Fibroblast of lung (primary cell): ENCODE results near the gene DLK1. TPM values are rescaled to one million over a fixed set of nuclear protein-coding genes. Genes with fewer than 3 reads are reported as not detected.

ENCODE experiments used
- DNase-seq, 2 donors: peaks; one replicate each; pipeline versions ENCODE4 v3.0.0 to v3.0.0-alpha.2; 2010; ENCODE audit warnings: low read depth in 2 of 2
- H2AFZ ChIP-seq: 2 replicates; pipeline ENCODE4 v1.5.1; 2012; ENCODE audit warnings: low read length, control low read depth, inconsistent platforms
- H3K27ac ChIP-seq: 2 replicates; pipeline ENCODE4 v1.5.1; 2011; ENCODE audit warnings: low read length, control low read depth; ENCODE audit not compliant: insufficient read depth
- H3K27me3 ChIP-seq: 2 replicates; pipeline ENCODE4 v1.5.1; 2011; ENCODE audit warnings: mild to moderate bottlenecking, low read length; ENCODE audit not compliant: control insufficient read depth, insufficient read depth
- H3K36me3 ChIP-seq: 2 replicates; pipeline ENCODE4 v1.5.1; 2011; ENCODE audit warnings: low read length; ENCODE audit not compliant: control insufficient read depth, insufficient read depth
- H3K4me1 ChIP-seq: 2 replicates; pipeline ENCODE4 v1.5.1; 2011; ENCODE audit warnings: low read length; ENCODE audit not compliant: control insufficient read depth, insufficient read depth; ENCODE audit errors: extremely low read depth
- H3K4me2 ChIP-seq: 2 replicates; pipeline ENCODE4 v1.5.1; 2011; ENCODE audit warnings: low read length, control low read depth; ENCODE audit not compliant: insufficient read depth; ENCODE audit errors: extremely low read depth
- H3K4me3 ChIP-seq, 4 experiments: fragments of 200-600 bp in 1 of 4; sonication (generic) in 1 of 4; replicated peaks in 1 of 4; 2 replicates each; pipeline ENCODE4 v1.5.1; 2011 to 2016; ENCODE audit warnings: low read length in 4 of 4, low read depth in 3 of 4, mild to moderate bottlenecking in 3 of 4, control low read depth in 2 of 4, inconsistent platforms in 1 of 4, mixed read lengths in 1 of 4; ENCODE audit not compliant: insufficient read depth in 1 of 4; ENCODE audit errors: control extremely low read depth in 1 of 4
- H3K79me2 ChIP-seq: 2 replicates; pipeline ENCODE4 v1.5.1; 2012; ENCODE audit warnings: mild to moderate bottlenecking, low read length, inconsistent platforms; ENCODE audit not compliant: control insufficient read depth, insufficient read depth
- H3K9ac ChIP-seq: 2 replicates; pipeline ENCODE4 v1.5.1; 2011; ENCODE audit warnings: mild to moderate bottlenecking, low read length, control low read depth; ENCODE audit not compliant: insufficient read depth
- H3K9me3 ChIP-seq: 2 replicates; pipeline ENCODE4 v1.5.1; 2012; ENCODE audit warnings: low read depth, low read length; ENCODE audit not compliant: control insufficient read depth, insufficient read depth
- H4K20me1 ChIP-seq: 2 replicates; pipeline ENCODE4 v1.5.1; 2011; ENCODE audit warnings: low read length; ENCODE audit not compliant: control insufficient read depth, insufficient read depth; ENCODE audit errors: extremely low read depth
- EZH2 ChIP-seq: IDR thresholded peaks from 2 replicates; pipeline ENCODE4 v1.5.1; 2012; ENCODE audit warnings: low read length, control low read depth, mild to moderate bottlenecking; ENCODE audit errors: missing control alignments
- polyA plus RNA-seq, 2 donors: library from polyadenylated mRNA; depleted of rRNA in 1 of 2; stranded (reverse) in 1 of 2; unstranded in 1 of 2; fragments of >200 nt; gene quantifications; 2 replicates each; pipeline ENCODE4 v1.2.1, GENCODE V29; 2011 to 2012; ENCODE audit warnings: missing spikeins in 1 of 2
- total RNA-seq: library from RNA; depleted of rRNA; stranded (reverse); fragments of >200 nt; gene quantifications from 2 replicates; pipeline ENCODE4 v1.2.1, GENCODE V29; 2014
- TF ChIP-seq, protein P1 (sequence below), 2 donors: IDR thresholded peaks in 1 of 2; conservative IDR thresholded peaks in 1 of 2; 1 replicate in 1 of 2; 2 replicates in 1 of 2; pipeline ENCODE4 v1.5.1; 2011 to 2012; ENCODE audit warnings: low read length in 2 of 2, control low read depth in 1 of 2, inconsistent platforms in 1 of 2, low read depth in 1 of 2, mild to moderate bottlenecking in 1 of 2

DLK1 gene
- total and polyA plus RNA-seq, 2 donors (not counting 1 experiment from before 2014, with no cell fraction given) = not detected

GRCh38 chr14:100706860-100707259 lies 19.8 kb upstream of the DLK1 start:
- Histone ChIP-seq H3K9me3 (no peaks in the 10 kb centered on the region), H3K79me2 (no peaks in the 10 kb centered on the region), H4K20me1 (no peaks in the 10 kb centered on the region), H3K36me3 (no peaks in the 10 kb centered on the region), H3K27me3 (peaks cover 3% of the 10 kb centered on the region), H3K27ac (no peak overlapping the region), H2AFZ (no peak overlapping the region), H3K4me1 (no peaks in the 10 kb centered on the region), H3K4me3 (no peak overlapping the region), H3K9ac (no peak overlapping the region), H3K4me2 (no peak overlapping the region)
- DNase-seq = no peak
- TF ChIP-seq, protein P1, sequence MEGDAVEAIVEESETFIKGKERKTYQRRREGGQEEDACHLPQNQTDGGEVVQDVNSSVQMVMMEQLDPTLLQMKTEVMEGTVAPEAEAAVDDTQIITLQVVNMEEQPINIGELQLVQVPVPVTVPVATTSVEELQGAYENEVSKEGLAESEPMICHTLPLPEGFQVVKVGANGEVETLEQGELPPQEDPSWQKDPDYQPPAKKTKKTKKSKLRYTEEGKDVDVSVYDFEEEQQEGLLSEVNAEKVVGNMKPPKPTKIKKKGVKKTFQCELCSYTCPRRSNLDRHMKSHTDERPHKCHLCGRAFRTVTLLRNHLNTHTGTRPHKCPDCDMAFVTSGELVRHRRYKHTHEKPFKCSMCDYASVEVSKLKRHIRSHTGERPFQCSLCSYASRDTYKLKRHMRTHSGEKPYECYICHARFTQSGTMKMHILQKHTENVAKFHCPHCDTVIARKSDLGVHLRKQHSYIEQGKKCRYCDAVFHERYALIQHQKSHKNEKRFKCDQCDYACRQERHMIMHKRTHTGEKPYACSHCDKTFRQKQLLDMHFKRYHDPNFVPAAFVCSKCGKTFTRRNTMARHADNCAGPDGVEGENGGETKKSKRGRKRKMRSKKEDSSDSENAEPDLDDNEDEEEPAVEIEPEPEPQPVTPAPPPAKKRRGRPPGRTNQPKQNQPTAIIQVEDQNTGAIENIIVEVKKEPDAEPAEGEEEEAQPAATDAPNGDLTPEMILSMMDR (conservative IDR thresholded peaks at IDR 0.05 in 1 of 2, IDR thresholded peaks at IDR 0.05 in 1 of 2; ENCODE audit: low read depth in 1 of 2, low read length in 2 of 2) = no peak
- no peak for TF ChIP-seq EZH2

- H3K27ac ChIP-seq = no peak overlapping the region
- no peak overlapping the region for H3K9ac ChIP-seq
- DNase-seq = peak in 1 of 2 donors; percentile 74
- TF ChIP-seq, protein P1 (conservative IDR thresholded peaks at IDR 0.05 in 1 of 2, IDR thresholded peaks at IDR 0.05 in 1 of 2; ENCODE audit: low read depth in 1 of 2, low read length in 2 of 2) = no peak
- H4K20me1 ChIP-seq = no peaks in the 10 kb centered on the region
- H3K4me2 ChIP-seq = peak overlapping the region; percentile 35
- no peaks in the 10 kb centered on the region for H3K36me3 ChIP-seq
- H3K9me3 ChIP-seq = no peaks in the 10 kb centered on the region
- no peak overlapping the region for H2AFZ ChIP-seq
- H3K4me1 ChIP-seq = no peaks in the 10 kb centered on the region
- H3K27me3 ChIP-seq = peaks cover 3% of the 10 kb centered on the region
- H3K79me2 ChIP-seq = no peaks in the 10 kb centered on the region
- no peak overlapping the region for H3K4me3 ChIP-seq
Observed at GRCh38 chr14:100708425-100709288, 18.0 kb upstream of the DLK1 start.

DNA sequence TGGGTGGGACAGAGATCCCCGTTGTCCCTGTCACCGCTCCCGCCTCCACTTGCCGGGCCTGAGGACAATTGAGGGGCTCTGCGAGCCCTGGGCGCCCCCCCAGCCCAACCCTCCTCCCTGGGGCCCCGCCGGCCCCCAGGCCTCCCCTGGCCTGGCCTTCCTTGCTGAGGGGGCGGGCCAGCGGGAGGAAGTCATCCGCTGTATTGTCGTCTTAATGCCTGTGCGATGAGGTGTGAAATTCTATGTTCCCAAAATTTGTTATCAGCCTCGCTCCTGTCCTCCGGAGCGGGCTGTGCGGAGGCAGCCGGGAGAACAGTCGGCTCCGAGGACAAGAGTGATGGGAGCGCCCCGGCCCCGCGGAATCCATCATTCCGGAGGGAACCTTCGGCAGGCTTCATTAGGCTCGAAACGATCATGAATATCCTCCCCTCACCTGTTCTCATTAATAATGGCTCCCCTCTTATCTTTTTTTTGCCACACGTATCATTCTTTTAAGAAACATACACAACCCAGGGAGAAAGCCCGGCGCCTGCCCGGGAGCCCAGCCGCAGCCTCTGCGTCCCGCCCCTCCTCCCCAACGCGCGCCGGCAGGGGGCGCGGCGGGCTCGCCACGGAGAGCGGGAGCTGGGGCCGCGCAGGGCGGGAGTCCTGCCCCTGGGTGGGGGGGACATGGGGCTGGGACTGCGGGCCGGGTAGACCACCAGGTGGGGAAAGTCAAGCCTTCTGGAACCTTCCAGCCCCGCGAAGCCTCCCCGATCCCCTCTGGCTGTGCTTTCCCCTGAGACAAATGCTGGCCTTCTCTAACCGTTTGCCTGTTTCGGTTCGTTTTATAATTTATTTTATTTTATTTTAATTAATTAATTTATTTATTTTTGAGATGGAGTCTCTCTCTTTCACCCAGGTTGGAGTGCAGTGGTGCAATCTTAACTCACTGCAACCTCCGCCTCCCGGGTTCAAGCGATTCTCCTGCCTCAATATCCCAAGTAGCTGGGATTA lies 17.1 kb upstream of the DLK1 start:
- Histone ChIP-seq H3K4me2 (peak overlapping the region; percentile 35), H2AFZ (no peak overlapping the region), H3K27ac (no peak overlapping the region), H3K79me2 (no peaks in the 10 kb centered on the region), H3K27me3 (peaks cover 3% of the 10 kb centered on the region), H3K9me3 (no peaks in the 10 kb centered on the region), H3K4me1 (no peaks in the 10 kb centered on the region), H4K20me1 (no peaks in the 10 kb centered on the region), H3K4me3 (peak overlapping the region in 2 of 4 experiments; percentile 1 to 37), H3K36me3 (no peaks in the 10 kb centered on the region), H3K9ac (no peak overlapping the region)
- no peak for TF ChIP-seq EZH2
- TF ChIP-seq, protein P1 (conservative IDR thresholded peaks at IDR 0.05 in 1 of 2, IDR thresholded peaks at IDR 0.05 in 1 of 2; ENCODE audit: low read depth in 1 of 2, low read length in 2 of 2) = peak; percentile 34 to 43
- peak; percentile 29 to 46 for DNase-seq
